Osteoblast (primary cell): ENCODE data around the gene SSTR3. TPM values are rescaled to one million over a fixed set of nuclear protein-coding genes. Genes with fewer than 3 reads are reported as not detected.

Experiments used
- DNase-seq: peaks from one replicate; pipeline ENCODE4 v3.0.0; 2011; ENCODE audit warnings: low spot score, mixed read lengths; ENCODE audit not compliant: insufficient read length; ENCODE audit errors: missing footprints
- H2AFZ ChIP-seq: 2 replicates; pipeline ENCODE4 v1.6.0; 2011; ENCODE audit warnings: mild to moderate bottlenecking, low read length
- H3K27ac ChIP-seq: 2 replicates; pipeline ENCODE4 v1.5.1; 2011; ENCODE audit warnings: mild to moderate bottlenecking, low read depth, low read length, moderate library complexity
- H3K27me3 ChIP-seq: 2 replicates; pipeline ENCODE4 v1.6.0; 2012; ENCODE audit warnings: mild to moderate bottlenecking, control low read depth, inconsistent platforms, low read length, moderate library complexity; ENCODE audit not compliant: insufficient read depth
- H3K36me3 ChIP-seq: 2 replicates; pipeline ENCODE4 v1.5.1; 2011; ENCODE audit warnings: mild to moderate bottlenecking, low read length, control low read depth, moderate library complexity; ENCODE audit not compliant: insufficient read depth
- H3K4me1 ChIP-seq: 2 replicates; pipeline ENCODE4 v1.5.1; 2011; ENCODE audit warnings: mild to moderate bottlenecking, low read length, control low read depth, moderate library complexity; ENCODE audit not compliant: insufficient read depth
- H3K4me2 ChIP-seq: 2 replicates; pipeline ENCODE4 v1.6.0; 2011; ENCODE audit warnings: mild to moderate bottlenecking, low read length; ENCODE audit not compliant: insufficient read depth
- H3K4me3 ChIP-seq: fragments of 200-600 bp; sonication (generic); 3 replicates; pipeline ENCODE4 v1.5.1; 2012; ENCODE audit warnings: mild to moderate bottlenecking, low read length, inconsistent platforms; ENCODE audit not compliant: insufficient read depth
- H3K79me2 ChIP-seq: 2 replicates; pipeline ENCODE4 v1.6.0; 2012; ENCODE audit warnings: mild to moderate bottlenecking, low read length, control low read depth, inconsistent platforms; ENCODE audit not compliant: insufficient read depth
- H3K9me3 ChIP-seq: 2 replicates; pipeline ENCODE4 v1.5.1; 2011; ENCODE audit warnings: low read depth, low read length, control low read depth
- H4K20me1 ChIP-seq: 2 replicates; pipeline ENCODE4 v1.6.0; 2012; ENCODE audit warnings: mild to moderate bottlenecking, low read length, control low read depth; ENCODE audit not compliant: insufficient read depth
- CTCF ChIP-seq: IDR thresholded peaks from 2 replicates; pipeline ENCODE4 v1.5.1; 2011; ENCODE audit warnings: mild to moderate bottlenecking, low read depth, low read length, moderate library complexity; ENCODE audit errors: extremely low read depth
- total RNA-seq: library from RNA; depleted of rRNA; stranded (reverse); fragments of >200 nt; gene quantifications from 2 replicates; pipeline ENCODE4 v1.2.3, GENCODE V29; 2012

The SSTR3 gene
- total RNA-seq, 1 donor: not detected

- no peak overlapping the region for H3K4me3 ChIP-seq
- no peak for TF ChIP-seq CTCF
- peaks cover 21% of the 10 kb centered on the region for H4K20me1 ChIP-seq
- no peaks in the 10 kb centered on the region for H3K27me3 ChIP-seq
- H2AFZ ChIP-seq: no peak overlapping the region
- H3K4me1 ChIP-seq: peaks cover 29% of the 10 kb centered on the region
- no peak overlapping the region for H3K4me2 ChIP-seq
- H3K27ac ChIP-seq: no peak overlapping the region
- H3K9me3 ChIP-seq: no peaks in the 10 kb centered on the region
- peak; percentile 35 for DNase-seq
- peaks cover 8% of the 10 kb centered on the region for H3K36me3 ChIP-seq
- H3K79me2 ChIP-seq: peaks cover 3% of the 10 kb centered on the region
Measured at GRCh38 chr22:37231406-37232139, 19.3 kb upstream of the SSTR3 start.

GRCh38 chr22:37230673-37231405, 18.6 kb upstream of the SSTR3 start:
- Histone ChIP-seq H3K27me3 (no peaks in the 10 kb centered on the region), H3K4me2 (no peak overlapping the region), H3K27ac (no peak overlapping the region), H2AFZ (no peak overlapping the region), H4K20me1 (peaks cover 18% of the 10 kb centered on the region), H3K4me1 (peaks cover 29% of the 10 kb centered on the region), H3K36me3 (peaks cover 9% of the 10 kb centered on the region), H3K79me2 (peaks cover 3% of the 10 kb centered on the region), H3K9me3 (no peaks in the 10 kb centered on the region), H3K4me3 (no peak overlapping the region)
- DNase-seq: peak; percentile 74
- no peak for TF ChIP-seq CTCF

DNA sequence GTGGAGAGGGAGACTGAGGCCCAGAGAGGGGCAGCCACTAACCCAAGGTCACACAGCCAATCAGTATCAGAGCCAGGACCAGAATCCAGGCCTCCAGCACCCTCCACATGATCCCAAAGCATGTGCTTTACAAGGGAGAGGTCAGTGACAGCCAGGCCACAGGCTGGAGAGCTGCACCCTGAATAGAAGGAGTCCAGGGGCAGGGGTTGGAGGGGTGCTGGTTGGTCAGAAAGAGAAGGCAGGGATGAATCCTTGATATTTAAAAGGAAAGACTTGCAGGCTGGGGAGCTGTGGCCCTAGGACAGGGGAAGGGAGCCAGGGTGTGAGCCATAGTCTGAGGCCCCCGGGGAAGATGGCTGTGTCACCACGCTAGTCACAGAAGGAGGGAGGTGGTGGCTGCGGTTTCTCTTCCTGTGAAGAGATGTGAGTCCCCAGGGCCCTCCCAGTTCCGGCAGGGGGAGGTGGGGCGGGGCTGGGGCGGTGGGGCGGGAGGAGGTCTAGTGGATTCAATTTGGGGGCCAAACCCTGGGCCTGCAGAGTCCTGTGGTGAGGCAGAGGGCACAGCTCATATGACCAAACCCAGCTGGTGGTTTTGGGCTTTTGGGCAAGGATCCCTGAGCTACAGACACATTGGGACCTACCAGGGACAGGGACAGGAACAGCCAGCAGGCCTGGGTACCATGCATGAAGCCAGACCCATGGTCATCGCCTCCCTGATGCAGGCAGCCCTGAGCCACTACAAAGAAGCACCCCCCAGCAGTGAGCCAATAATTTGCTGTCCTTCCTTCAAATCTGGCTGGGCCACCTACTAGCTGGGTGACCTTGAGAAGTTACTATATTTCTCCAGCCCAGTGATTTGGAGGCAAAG, 17.8 kb upstream of the SSTR3 start:
- H3K4me1 ChIP-seq: peaks cover 29% of the 10 kb centered on the region
- peak overlapping the region; percentile 69 for H3K27ac ChIP-seq
- DNase-seq: peak; percentile 89
- no peak for TF ChIP-seq CTCF
- no peak overlapping the region for H3K4me3 ChIP-seq
- H3K9me3 ChIP-seq: no peaks in the 10 kb centered on the region
- peaks cover 15% of the 10 kb centered on the region for H3K36me3 ChIP-seq
- no peaks in the 10 kb centered on the region for H3K27me3 ChIP-seq
- no peaks in the 10 kb centered on the region for H3K79me2 ChIP-seq
- H3K4me2 ChIP-seq: peak overlapping the region; percentile 0
- H2AFZ ChIP-seq: no peak overlapping the region
- peaks cover 12% of the 10 kb centered on the region for H4K20me1 ChIP-seq
